Inflammatory macrophage treated with lipopolysaccharide for 4 hours (primary cell): ENCODE measurements around the gene PHF24.
"Not testable (repeated sequence)": the region's sequence is repeated elsewhere in the genome, so short reads cannot be mapped to it uniquely, and the experiment has no call there.

Source experiments
- DNase-seq: peaks from one replicate; pipeline ENCODE4 v3.0.0-alpha.2; 2020

The PHF24 gene

DNA sequence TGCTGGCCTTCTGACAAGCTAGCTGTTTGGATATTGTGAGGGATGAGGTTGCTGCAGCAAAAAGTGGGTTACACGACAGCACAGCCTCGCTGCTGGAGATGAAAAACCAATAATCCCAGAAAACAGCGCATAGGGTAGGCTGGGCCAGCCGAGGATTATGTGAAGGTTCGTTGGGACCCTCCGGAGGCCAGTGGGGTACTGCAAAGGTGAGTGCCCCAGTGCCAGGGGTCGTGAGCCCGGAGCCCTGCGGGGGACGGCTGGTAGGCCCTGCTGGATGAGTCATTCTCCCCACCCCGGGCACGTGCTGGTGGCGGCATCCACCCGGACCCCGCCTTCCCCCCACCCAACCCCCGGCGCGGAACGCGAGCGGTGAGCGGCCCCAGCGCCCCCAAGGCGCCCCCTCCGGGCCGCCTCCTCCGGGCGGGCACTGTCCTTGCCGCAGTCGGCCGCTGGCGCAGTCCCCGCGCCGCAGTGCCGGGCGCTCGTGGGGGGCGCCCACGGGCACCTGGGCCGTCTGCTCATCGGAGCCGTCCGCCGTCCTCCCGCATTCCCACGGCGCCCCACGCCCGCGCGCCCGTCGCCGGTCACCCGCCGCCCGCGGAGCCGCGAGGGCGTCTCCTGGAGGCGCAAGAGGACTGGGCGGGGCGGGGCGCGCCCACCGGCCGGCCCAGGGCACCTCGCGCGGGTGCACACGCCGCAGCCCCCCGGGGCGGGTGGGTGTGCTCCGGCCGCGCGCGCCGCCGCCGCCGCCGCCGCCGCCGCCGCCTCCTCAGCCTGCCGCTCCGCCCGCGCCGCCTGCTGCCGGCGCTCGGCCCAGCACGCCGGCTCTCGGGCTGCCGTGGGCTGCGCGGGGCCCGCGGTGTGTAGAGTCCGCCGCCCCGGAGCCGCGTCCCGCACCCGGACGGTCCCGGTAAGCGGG is at the start of gene PHF24:
PHF24 (plus strand) TSS at position 794 of the 919 bp plus-strand sequence. CDS start 13,014 bp downstream, outside the sequence.
- peak; percentile 16 for DNase-seq

GRCh38 chr9:34927061-34927460 is 31.0 kb upstream of the PHF24 start:
- no peak for DNase-seq

DNA sequence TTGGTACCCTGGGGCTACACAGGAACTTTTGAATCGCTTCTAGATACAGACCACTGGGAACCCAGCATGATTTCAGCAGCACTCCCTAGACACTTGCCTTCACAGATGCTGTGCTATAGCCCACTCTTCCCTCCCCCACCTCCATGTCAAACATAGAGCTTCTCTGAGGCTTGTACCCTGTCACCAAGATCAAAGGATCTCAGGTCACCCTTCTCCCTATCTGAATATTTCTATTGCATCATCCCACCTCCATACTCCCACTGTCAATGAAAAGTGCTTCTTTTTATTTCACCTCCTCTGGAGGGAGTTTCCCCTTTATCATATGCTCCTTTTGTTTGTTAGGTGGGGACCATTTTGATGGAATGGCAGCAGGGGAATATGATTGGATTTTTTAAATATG is 29.2 kb upstream of the PHF24 start:
- DNase-seq = no peak

DNA sequence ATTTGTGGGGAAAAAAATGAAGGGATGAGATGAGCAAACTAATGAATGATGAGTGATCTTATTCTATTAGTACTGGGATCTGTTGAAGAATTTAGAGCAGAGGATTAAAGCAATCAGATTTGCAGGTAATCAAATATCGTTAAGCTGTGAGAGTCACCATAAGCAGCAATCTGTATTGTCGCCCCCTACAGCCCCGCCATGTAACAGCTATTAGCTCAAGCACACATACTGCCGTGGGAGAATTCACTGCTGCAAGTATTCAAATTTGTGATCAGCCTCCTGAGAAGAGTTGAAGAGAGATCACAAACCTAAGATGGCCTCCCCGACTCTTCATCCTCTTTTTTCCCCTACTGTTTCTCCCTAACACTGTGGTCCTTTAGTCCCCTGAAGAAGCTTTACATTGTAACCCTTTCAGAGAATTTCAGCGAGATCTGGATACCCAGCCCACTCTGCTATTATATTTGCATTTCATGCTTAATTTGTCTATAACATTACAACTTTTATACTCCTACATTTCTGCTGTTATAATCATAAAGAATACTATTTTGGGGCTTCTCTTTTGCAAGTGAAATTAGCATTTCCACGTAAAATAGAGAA is 28.5 kb upstream of the PHF24 start:
- peak; percentile 32 for DNase-seq

DNA sequence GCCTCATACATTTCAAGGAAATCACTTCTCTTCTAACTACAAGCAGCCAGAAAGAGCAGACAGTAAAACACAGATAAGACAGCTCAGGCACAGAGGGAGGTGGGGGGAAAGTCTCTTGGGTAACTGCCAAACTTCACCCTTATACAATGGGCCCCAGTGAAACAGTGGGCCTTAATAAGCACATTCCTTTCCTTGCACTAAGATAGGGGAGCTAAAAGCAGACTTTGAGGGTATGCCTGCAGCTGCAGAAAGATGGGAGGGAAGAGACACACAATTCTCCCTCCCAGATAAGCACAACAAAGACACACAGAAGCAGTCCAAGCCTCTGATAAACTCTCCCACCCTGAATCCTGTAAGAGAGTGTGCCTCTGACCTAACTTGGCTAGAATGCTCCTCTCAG is 18.1 kb upstream of the PHF24 start:
- not testable (repeated sequence) for DNase-seq

DNA sequence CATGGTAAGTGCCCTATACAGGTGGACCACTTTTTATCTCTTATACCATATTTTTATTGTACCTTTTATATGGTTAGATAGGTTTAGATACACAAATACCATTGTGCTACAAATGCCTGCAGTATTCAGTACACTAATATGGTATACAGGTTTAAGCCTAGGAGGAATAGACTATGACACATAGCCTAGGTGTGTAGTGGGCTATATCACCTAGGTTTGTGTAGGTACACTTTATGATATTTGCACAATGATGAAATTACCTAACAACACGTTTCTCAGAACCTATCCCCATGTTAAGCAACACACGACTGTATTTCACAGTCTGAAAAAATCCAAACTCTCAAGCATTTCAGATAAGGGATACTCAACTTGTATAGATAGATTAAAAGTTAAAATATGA is 9.6 kb upstream of the PHF24 start:
- no peak for DNase-seq

DNA sequence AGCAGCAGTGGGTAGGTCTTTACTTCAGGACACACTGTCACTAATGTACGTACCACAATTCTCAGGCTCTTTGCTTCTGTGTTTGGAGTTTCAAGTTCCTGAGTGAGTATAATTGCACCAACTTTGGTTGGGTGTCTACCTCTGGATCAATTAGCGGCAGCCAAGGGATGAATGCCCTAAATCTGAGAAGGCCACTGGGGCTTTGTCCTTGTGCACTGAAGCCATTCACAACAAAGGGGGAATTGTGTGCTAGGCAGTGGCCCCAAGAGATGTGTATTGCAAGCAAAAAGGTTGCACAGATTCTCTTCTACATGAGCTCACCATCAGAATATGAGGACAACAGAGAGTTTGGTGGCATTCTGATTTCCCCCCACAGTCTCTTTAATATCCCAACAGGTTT is 3.9 kb upstream of the PHF24 start:
- DNase-seq = no peak

GRCh38 chr9:34956066-34956465 is 2.0 kb upstream of the PHF24 start:
- DNase-seq = not testable (repeated sequence)

DNA sequence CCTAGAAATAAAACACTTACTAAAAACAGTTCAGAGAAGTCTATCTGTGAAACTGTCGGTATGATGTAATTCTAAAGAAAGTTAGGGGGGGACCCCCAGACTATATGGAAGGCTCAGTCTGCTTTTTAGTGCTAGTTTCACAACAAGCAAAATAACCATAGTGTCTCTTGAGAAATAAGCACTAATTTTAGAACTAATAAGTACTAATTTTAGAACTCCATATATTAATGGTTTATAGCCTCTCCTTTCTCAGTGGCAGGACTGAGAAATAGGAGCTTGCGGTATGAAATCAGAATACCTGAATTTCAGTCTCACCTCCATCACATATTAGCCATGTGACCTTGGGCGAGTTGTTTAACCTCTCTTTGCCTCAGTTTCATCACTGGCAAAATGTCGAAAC is 1.4 kb upstream of the PHF24 start:
- no peak for DNase-seq

DNA sequence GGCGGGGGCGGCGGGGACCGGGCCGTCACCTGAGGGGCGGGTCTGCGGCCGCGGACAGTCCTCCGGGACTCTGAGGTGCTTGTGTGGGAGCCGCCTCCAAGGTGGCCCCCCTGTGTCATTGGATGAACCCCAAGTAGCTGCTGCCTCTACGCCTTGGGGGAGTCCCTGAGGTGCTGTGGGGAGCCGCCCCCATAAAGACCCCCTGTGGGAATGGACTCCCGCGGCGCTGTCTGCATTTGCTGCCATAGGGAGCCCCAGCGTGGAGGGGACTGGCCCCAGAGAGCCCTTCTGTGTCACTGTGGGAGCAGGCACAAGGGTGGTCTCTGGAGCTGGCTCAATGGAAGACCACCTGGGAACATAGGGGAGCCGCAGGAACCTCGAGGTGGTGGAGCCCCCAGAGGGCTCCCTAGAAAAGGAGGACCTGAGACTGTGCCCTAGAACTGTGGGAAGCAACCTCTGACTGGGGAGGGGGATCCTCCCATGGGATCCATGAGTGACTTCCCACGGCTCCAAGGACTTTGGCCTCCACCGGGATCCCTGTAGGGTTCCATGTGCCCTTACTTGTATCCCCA is 412 bp downstream of the PHF24 start:
- no peak for DNase-seq

DNA sequence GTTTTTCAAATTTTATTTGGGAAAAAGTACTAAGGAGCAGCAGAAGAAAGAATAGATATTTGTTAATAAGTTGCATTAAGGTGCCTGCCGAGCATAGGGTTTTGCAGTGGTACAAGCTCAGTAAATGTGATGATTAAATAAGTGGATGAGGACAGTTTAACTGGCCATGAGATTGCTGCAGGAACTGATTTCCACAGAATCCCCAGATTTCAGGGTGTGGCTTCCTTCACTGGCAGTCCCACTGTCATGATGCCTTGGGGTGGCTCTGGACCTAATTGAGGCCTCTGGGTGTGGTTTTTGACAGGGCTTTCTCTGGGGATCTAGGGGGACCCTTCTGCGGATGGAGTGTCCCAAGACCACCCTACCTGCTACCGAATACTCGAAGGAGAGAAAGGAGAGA is 1.4 kb downstream of the PHF24 start:
- DNase-seq = peak; percentile 68

- peak; percentile 90 for DNase-seq
These were observed 3.7 kb downstream of the PHF24 start for GRCh38 chr9:34961574-34962490.

DNA sequence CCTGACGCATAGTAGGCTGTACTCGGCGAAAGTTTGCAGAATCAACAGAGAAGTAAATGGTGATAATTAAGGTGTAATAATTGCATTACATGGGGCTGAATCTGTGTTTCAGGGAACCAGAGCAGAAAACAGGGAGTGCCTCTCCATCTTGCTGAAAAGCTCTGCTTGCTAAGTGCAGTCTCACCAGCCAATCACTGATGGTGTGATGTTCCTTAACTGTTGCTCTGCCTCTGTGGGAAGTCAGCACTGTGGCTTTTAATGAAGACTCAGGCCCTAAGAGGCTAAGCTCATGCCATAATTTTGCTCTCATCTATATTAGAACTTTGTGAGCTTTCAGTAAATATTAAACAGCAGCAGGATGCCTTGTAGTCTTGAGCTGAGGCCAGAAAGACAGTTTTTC is 4.5 kb downstream of the PHF24 start:
- no peak for DNase-seq

GRCh38 chr9:34963552-34963951 is 5.5 kb downstream of the PHF24 start:
- peak; percentile 51 for DNase-seq

DNA sequence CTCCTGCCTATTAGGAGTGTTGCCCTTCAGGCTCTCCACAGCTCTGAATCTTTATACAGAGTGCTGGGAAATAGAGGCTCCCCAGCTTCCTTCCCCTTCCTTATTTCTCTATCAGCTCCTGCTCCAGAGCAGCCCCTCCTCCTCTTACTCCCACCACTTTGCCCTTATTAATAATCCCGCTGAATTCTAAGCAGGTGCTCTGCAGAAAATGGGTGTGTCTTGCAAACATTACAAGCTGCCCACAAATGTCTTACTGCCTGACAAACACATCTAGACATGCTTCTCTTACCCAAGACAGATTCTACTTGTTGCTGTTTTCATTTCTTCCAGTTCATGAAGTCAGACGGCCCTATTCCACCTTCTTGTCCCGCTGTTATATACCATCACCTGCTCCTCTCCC is 6.4 kb downstream of the PHF24 start:
- no peak for DNase-seq

DNA sequence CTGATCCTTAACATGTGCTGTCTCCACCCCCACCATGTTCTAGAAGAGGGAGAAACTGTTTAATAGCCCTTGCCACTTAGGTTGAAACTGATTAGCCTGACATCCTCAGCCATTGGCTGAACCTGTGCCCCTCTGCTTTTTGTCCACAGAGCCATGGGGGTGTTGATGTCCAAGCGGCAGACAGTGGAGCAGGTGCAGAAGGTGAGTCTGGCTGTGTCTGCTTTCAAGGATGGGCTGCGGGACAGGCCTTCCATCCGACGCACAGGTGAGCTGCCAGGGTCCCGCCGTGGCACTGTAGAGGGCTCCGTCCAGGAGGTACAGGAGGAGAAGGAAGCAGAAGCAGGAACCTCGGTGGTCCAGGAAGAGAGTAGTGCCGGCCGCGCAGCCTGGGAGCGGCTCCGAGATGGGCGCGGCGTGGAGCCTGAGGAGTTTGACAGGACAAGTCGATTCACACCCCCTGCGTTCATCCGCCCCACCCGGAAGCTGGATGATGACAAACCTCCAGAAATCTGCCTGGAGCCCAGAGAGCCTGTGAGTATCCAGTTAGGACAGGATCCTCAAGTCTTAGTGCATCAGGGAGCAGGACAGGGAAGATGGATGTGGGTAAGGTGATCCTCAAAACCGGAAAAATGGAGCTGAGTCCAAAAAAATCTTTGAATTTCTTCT is 13.2 kb downstream of the PHF24 start:
- DNase-seq = no peak

- no peak for DNase-seq
These were observed 16.6 kb downstream of the PHF24 start for GRCh38 chr9:34974664-34975063.

GRCh38 chr9:34976441-34976840 is 18.4 kb downstream of the PHF24 start:
- DNase-seq = no peak

- DNase-seq = no peak
These were observed 18.9 kb downstream of the PHF24 start for GRCh38 chr9:34976992-34977391.

GRCh38 chr9:34980181-34980761 is 22.2 kb downstream of the PHF24 start:
- no peak for DNase-seq

GRCh38 chr9:34982361-34982760 is 24.3 kb downstream of the PHF24 start:
- peak; percentile 85 for DNase-seq

DNA sequence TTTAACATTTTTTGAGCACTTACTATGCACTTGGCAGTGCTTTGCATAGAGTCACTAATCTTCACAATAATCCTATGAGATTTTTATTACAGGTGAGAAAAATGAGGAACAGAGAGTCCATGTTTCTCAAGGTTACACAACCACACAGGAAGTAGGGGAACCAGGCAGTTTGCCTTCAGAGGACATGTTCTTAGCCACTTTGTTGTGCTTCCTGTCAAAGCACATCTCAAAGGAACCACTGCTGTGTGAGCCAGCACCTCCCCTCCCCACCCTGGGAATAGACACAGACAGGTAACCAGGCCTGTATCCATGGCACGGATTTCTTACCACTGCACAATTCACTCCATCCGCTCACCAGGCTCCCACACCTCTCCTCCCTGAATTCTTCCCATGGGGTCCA is 25.1 kb downstream of the PHF24 start:
- peak; percentile 29 for DNase-seq
